H1 (cell line): ENCODE data around the gene GAS6. TPM values are rescaled to one million over a fixed set of nuclear protein-coding genes. Genes with fewer than 3 reads are reported as not detected.

Experiments
- CEBPB ChIP-seq: IDR thresholded peaks from 2 replicates; pipeline ENCODE4 v1.6.1; 2012; ENCODE audit warnings: low read depth, low read length
- GTF2F1 ChIP-seq: IDR thresholded peaks from 2 replicates; pipeline ENCODE4 v1.6.1; 2012; ENCODE audit warnings: low read depth, low read length, improper control_type of control experiment, borderline replicate concordance
- PHF8 ChIP-seq: fragments of 200-600 bp; sonication (generic); conservative IDR thresholded peaks from 2 replicates; pipeline ENCODE4 v1.7.1; 2012; ENCODE audit warnings: low read depth, mild to moderate bottlenecking, inconsistent platforms, low read length, moderate library complexity
- SP1 ChIP-seq: IDR thresholded peaks from 2 replicates; pipeline ENCODE4 v1.6.1; 2011; ENCODE audit warnings: low read depth, low read length
- polyA plus RNA-seq, 7 experiments: library from polyadenylated mRNA; depleted of rRNA in 3 of 7; stranded (reverse) in 5 of 7; unstranded in 2 of 7; fragments of >200 nt in 5 of 7; fragments of 200-250 nt in 2 of 7; gene quantifications; 1 replicate in 5 of 7; 2 replicates in 1 of 7; 4 replicates in 1 of 7; pipeline versions ENCODE4 v1.2.1 to v1.2.3, GENCODE V29; 2011 to 2013; ENCODE audit warnings: missing spikeins in 2 of 7, mixed read lengths in 2 of 7
- total RNA-seq: library from RNA; stranded (reverse); fragmentation: NEBNext Ultra II Directional; extraction: Animal tissue kit (Norgen Biotek cat#: 25700); gene quantifications from 2 replicates; pipeline ENCODE4 v1.2.1, GENCODE V29; 2021

GAS6 gene
- total and polyA plus RNA-seq, 2 of the 8 experiments (the other 6 are each of a cell fraction or from before 2014, with no cell fraction given): 18.6 to 31.0 TPM

- no peak for TF ChIP-seq CEBPB
- no peak for TF ChIP-seq PHF8
- no peak for TF ChIP-seq GTF2F1
- no peak for TF ChIP-seq SP1
Observed at GRCh38 chr13:113850722-113851479, 13.0 kb downstream of the GAS6 start (continued).
